Endothelial cell (in vitro differentiated cells): ENCODE results near the gene LAS1L. TPM values are rescaled to one million over a fixed set of nuclear protein-coding genes. Genes with fewer than 3 reads are reported as not detected.

Experiments used
- DNase-seq: peaks from one replicate; pipeline ENCODE4 v3.0.0; 2021; ENCODE audit warnings: low spot score
- H3K27ac Mint-ChIP-seq: one replicate; pipeline ENCODE4 v1.8.0; 2021; ENCODE audit warnings: mixed read lengths, inconsistent platforms; ENCODE audit not compliant: unreplicated experiment
- H3K27me3 Mint-ChIP-seq: one replicate; pipeline ENCODE4 v1.8.0; 2021; ENCODE audit warnings: mild to moderate bottlenecking, moderate library complexity, mixed read lengths, inconsistent platforms; ENCODE audit not compliant: unreplicated experiment
- H3K36me3 Mint-ChIP-seq: one replicate; pipeline ENCODE4 v1.8.0; 2021; ENCODE audit warnings: mild to moderate bottlenecking, low read depth, mixed read lengths, inconsistent platforms; ENCODE audit not compliant: unreplicated experiment
- H3K4me1 Mint-ChIP-seq: one replicate; pipeline ENCODE4 v1.8.0; 2021; ENCODE audit warnings: mild to moderate bottlenecking, mixed read lengths, inconsistent platforms; ENCODE audit not compliant: unreplicated experiment
- H3K4me3 Mint-ChIP-seq: one replicate; pipeline ENCODE4 v1.8.0; 2021; ENCODE audit warnings: mild to moderate bottlenecking, mixed read lengths, inconsistent platforms; ENCODE audit not compliant: unreplicated experiment
- H3K9me3 Mint-ChIP-seq: one replicate; pipeline ENCODE4 v1.8.0; 2021; ENCODE audit warnings: mixed read lengths, inconsistent platforms; ENCODE audit not compliant: unreplicated experiment
- CTCF ChIP-seq: fragments of 200-600 bp; sonication (generic); IDR thresholded peaks from one replicate; pipeline ENCODE4 v1.5.0; 2021; ENCODE audit warnings: antibody characterized with exemption; ENCODE audit not compliant: unreplicated experiment
- total RNA-seq: library from RNA; stranded (reverse); fragmentation: NEBNext Ultra II Directional; extraction: Animal tissue kit (Norgen Biotek cat#: 25700); gene quantifications from one replicate; pipeline ENCODE4 v1.2.1, GENCODE V29; 2021; ENCODE audit not compliant: unreplicated experiment

LAS1L gene
- total RNA-seq, 1 donor from 2014 or later: 32.8 TPM

GRCh38 chrX:65476564-65476963 is 58.0 kb downstream of the LAS1L start:
- H3K36me3 Mint-ChIP-seq: no peaks in the 10 kb centered on the region
- no peak overlapping the region for H3K4me3 Mint-ChIP-seq
- H3K27ac Mint-ChIP-seq: no peak overlapping the region
- no peak for DNase-seq
- H3K4me1 Mint-ChIP-seq: no peaks in the 10 kb centered on the region
- no peaks in the 10 kb centered on the region for H3K27me3 Mint-ChIP-seq
- no peak for TF ChIP-seq CTCF
- no peaks in the 10 kb centered on the region for H3K9me3 Mint-ChIP-seq

- Mint-ChIP-seq H3K4me3 (no peak overlapping the region), H3K27ac (peak overlapping the region; percentile 52), H3K36me3 (no peaks in the 10 kb centered on the region), H3K9me3 (no peaks in the 10 kb centered on the region), H3K4me1 (peaks cover 4% of the 10 kb centered on the region), H3K27me3 (no peaks in the 10 kb centered on the region)
- no peak for DNase-seq
- TF ChIP-seq CTCF: no peak
These were observed 71.0 kb downstream of the LAS1L start for GRCh38 chrX:65463550-65463949.

Other genes starting within 250 kb of the LAS1L start
- 590 TPM for gene MSN, start 132.9 kb upstream of the LAS1L start, total RNA-seq